Measurements from ENCODE around the gene CNTNAP2. TPM values are rescaled to one million over a fixed set of nuclear protein-coding genes. Genes with fewer than 3 reads are reported as not detected.

Gene CNTNAP2
- total and polyA plus RNA-seq, 9 of the 15 experiments (the other 6 are each of a cell fraction or from before 2014, with no cell fraction given), result 0.04 to 0.62 (median 0.09) TPM; not detected in 4

- intact Hi-C loops (cut with micrococcal nuclease) (loop anchor here (5.0 kb wide), 1 partner anchor 1672 kb away; no protein-coding TSS in a partner anchor), in situ Hi-C loops (cut with MboI) (no loop called here)
- ATAC-seq (no peak), FAIRE-seq (no peak), DNase-seq (ENCODE audit: extremely low read depth in 1 of 4, low spot score in 3 of 4) (no peak)
- no peaks in the 10 kb centered on the region for H3K27me3 ChIP-seq (ENCODE audit: control insufficient read depth in 2 of 2, insufficient read depth in 2 of 2, low read length in 2 of 2)
- H3K9me3 ChIP-seq (replicated peaks; ENCODE audit: control insufficient read depth, insufficient read depth, low read depth, low read length), result no peaks in the 10 kb centered on the region
- H3K4me3 ChIP-seq, result no peak overlapping the region
- no peak overlapping the region for H3K4me2 ChIP-seq (ENCODE audit: insufficient read depth, low read length)
- H4K20me1 ChIP-seq (replicated peaks; ENCODE audit: control insufficient read depth, insufficient read depth, low read length), result no peaks in the 10 kb centered on the region
- ChIA-PET POLR2A (no interaction called here), CTCF (ENCODE audit: low intra/inter-chr PET ratio) (no interaction called here)
- H2AFZ ChIP-seq (ENCODE audit: low read depth, low read length), result no peak overlapping the region
- BruUV-seq (replicated peaks), result no TSS peak
- H3K36me3 ChIP-seq (ENCODE audit: control insufficient read depth, insufficient read depth, low read length), result no peaks in the 10 kb centered on the region
- H3K27ac ChIP-seq (ENCODE audit: extremely low read depth, low read depth, low read length), result no peak overlapping the region
- 0% methylated on average over 2 of the region's 2 CpGs for WGBS (ENCODE audit: insufficient coverage, low coverage, missing lambda C conversion rate)
- H3K9ac ChIP-seq (ENCODE audit: insufficient read depth in 1 of 2, low read depth in 2 of 2, low read length in 2 of 2), result no peak overlapping the region
- no peaks in the 10 kb centered on the region for H3K79me2 ChIP-seq (ENCODE audit: control insufficient read depth, insufficient read depth, low read length)
- TF ChIP-seq HOXB6 (CRISPR knock-in tag; IDR thresholded peaks at IDR 0.05; ENCODE audit: borderline replicate concordance) (no peak), BCLAF1 (IDR thresholded peaks at IDR 0.05; ENCODE audit: borderline replicate concordance in 1 of 2, control insufficient read depth in 1 of 2, low read depth in 2 of 2, low read length in 1 of 2) (no peak), SAP30 (IDR thresholded peaks at IDR 0.05; ENCODE audit: borderline replicate concordance, insufficient read depth, low read depth, low read length, poor library complexity, severe bottlenecking) (no peak), NCOA1 (IDR thresholded peaks at IDR 0.05; ENCODE audit: low read depth) (no peak), HMGN3 (IDR thresholded peaks at IDR 0.05; ENCODE audit: borderline replicate concordance, extremely low read depth, insufficient read length, low read depth, low read length) (no peak), EP300 (IDR thresholded peaks at IDR 0.05; ENCODE audit: low read length) (no peak), MLX (CRISPR knock-in tag; conservative IDR thresholded peaks at IDR 0.05) (no peak), STAT5A (IDR thresholded peaks at IDR 0.05; ENCODE audit: borderline replicate concordance, low read length) (no peak), ZNF695 (CRISPR knock-in tag; IDR thresholded peaks at IDR 0.05) (no peak), ZNF212 (CRISPR knock-in tag; IDR thresholded peaks at IDR 0.05) (no peak), RB1 (IDR thresholded peaks at IDR 0.05; ENCODE audit: low read depth) (no peak)
- H3K4me1 ChIP-seq (replicated peaks in 1 of 2; ENCODE audit: control insufficient read depth in 2 of 2, insufficient read depth in 2 of 2, low read length in 2 of 2), result no peaks in the 10 kb centered on the region
- no peaks in the 10 kb centered on the region for H3K9me1 ChIP-seq (ENCODE audit: control insufficient read depth, insufficient read depth, low read length)
Observed at GRCh38 chr7:146864644-146865043, 748.0 kb downstream of the CNTNAP2 start.
